Vagina (tissue), 2 donors: ENCODE measurements around the gene CSNK1G3.

Experiments
- POLR2A ChIP-seq, 2 donors: fragments of 450-650 bp; IDR thresholded peaks; one replicate each; pipeline ENCODE4 v1.6.1; 2017; ENCODE audit warnings: antibody characterized with exemption in 2 of 2, mild to moderate bottlenecking in 2 of 2, moderate library complexity in 2 of 2
- TF ChIP-seq, protein P1 (sequence below), 3 experiments: fragments of 450-650 bp in 2 of 3; fragments of 200-600 bp in 1 of 3; sonication (generic) in 1 of 3; IDR thresholded peaks; one replicate each; pipeline ENCODE4 v1.5.1; 2017 to 2019; ENCODE audit warnings: antibody characterized with exemption in 3 of 3, mild to moderate bottlenecking in 2 of 3, moderate library complexity in 2 of 3

DNA sequence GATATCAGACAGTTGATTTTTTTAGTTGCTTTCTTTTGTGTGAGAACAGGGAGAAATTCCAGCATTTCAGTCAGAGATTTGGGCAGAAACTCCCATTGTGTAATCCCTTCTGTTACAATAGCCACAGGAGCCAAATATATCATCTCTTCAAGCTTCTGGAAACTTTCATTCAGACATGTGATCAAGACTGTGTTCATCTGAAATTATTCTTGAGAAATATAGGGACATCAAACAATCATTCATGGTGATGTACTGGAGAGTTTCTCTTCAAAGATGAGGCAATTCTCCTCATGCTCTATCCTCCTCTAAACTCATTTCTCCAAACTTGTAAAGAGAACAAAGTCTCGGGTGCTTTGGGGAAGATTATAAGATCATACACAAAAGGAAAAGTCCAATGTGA lies 35.2 kb upstream of the CSNK1G3 start:
- TF ChIP-seq, protein P1, sequence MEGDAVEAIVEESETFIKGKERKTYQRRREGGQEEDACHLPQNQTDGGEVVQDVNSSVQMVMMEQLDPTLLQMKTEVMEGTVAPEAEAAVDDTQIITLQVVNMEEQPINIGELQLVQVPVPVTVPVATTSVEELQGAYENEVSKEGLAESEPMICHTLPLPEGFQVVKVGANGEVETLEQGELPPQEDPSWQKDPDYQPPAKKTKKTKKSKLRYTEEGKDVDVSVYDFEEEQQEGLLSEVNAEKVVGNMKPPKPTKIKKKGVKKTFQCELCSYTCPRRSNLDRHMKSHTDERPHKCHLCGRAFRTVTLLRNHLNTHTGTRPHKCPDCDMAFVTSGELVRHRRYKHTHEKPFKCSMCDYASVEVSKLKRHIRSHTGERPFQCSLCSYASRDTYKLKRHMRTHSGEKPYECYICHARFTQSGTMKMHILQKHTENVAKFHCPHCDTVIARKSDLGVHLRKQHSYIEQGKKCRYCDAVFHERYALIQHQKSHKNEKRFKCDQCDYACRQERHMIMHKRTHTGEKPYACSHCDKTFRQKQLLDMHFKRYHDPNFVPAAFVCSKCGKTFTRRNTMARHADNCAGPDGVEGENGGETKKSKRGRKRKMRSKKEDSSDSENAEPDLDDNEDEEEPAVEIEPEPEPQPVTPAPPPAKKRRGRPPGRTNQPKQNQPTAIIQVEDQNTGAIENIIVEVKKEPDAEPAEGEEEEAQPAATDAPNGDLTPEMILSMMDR (IDR thresholded peaks at IDR 0.05) = no peak
- no peak for TF ChIP-seq POLR2A (IDR thresholded peaks at IDR 0.05)
